Measurements from ENCODE around the gene METTL27. TPM values are rescaled to one million over a fixed set of nuclear protein-coding genes. Genes with fewer than 3 reads are reported as not detected.
A peak's percentile ranks its signal among the peaks of the same experiment; 100 is the strongest.
"Not testable (repeated sequence)": the region's sequence is repeated elsewhere in the genome, so short reads cannot be mapped to it uniquely, and the experiment has no call there.

Gene METTL27
- total and polyA plus RNA-seq, 2 experiments from 2014 or later = 10.1 to 11.0 TPM

- H3K4me3 ChIP-seq = no peak overlapping the region
- H4K20me1 ChIP-seq (replicated peaks; ENCODE audit: insufficient read depth) = no peaks in the 10 kb centered on the region
- no peaks in the 10 kb centered on the region for H3K4me1 ChIP-seq (ENCODE audit: insufficient read depth)
- H3K79me2 ChIP-seq (replicated peaks; ENCODE audit: insufficient read depth) = no peaks in the 10 kb centered on the region
- H3K27ac Mint-ChIP-seq = no peak overlapping the region
- H3K36me3 Mint-ChIP-seq (ENCODE audit: low read depth) = 0 out of 3 replicates have a peak, but pooled peaks cover 3% of the 10 kb centered on the region
- no peaks in the 10 kb centered on the region for H3K9me2 ChIP-seq (ENCODE audit: insufficient read depth)
- DNase-seq (ENCODE audit: low spot score) (no peak), ATAC-seq (no peak)
- 0 out of 2 replicates have a peak overlapping the region, but pooled peaks have one; percentile 56 for H2AFZ ChIP-seq
- no peak overlapping the region for H3K4me2 ChIP-seq
- H3K4me3 Mint-ChIP-seq = no peak overlapping the region
- no peak for TF ChIP-seq ZNF462 (CRISPR knock-in tag; IDR thresholded peaks at IDR 0.05)
- no peak for TF ChIP-seq ZNF331 (CRISPR knock-in tag; IDR thresholded peaks at IDR 0.05; ENCODE audit: low read depth)
- no peak for TF ChIP-seq CREB1 (CRISPR knock-in tag; IDR thresholded peaks at IDR 0.05; ENCODE audit: low read depth)
- TF ChIP-seq ETS1 (IDR thresholded peaks at IDR 0.05) = no peak
- TF ChIP-seq CTCF (conservative IDR thresholded peaks at IDR 0.05; ENCODE audit: low read depth in 2 of 2) = no peak
- no peak for TF ChIP-seq STAT1 (IDR thresholded peaks at IDR 0.05; ENCODE audit: unreplicated experiment)
- no peak for TF ChIP-seq NANOG (IDR thresholded peaks at IDR 0.05; ENCODE audit: borderline replicate concordance)
- H3K4me1 Mint-ChIP-seq = no peaks in the 10 kb centered on the region
- no peaks in the 10 kb centered on the region for H3K27me3 ChIP-seq (ENCODE audit: insufficient read depth)
- peaks cover 2% of the 10 kb centered on the region for H3K27me3 Mint-ChIP-seq (ENCODE audit: insufficient read depth, low read depth, poor library complexity)
- no peaks in the 10 kb centered on the region for H3F3A ChIP-seq (replicated peaks; ENCODE audit: low read depth)
- no peak overlapping the region; the same call in 1 of the 2 replicates for H3K27ac ChIP-seq (ENCODE audit: low read depth)
- H3K9me3 Mint-ChIP-seq = peaks cover 14% of the 10 kb centered on the region; the same call in 2 of the 3 replicates
- no peaks in the 10 kb centered on the region; the same call in 1 of the 2 replicates for H3K36me3 ChIP-seq (ENCODE audit: insufficient read depth)
Observed at GRCh38 chr7:73799282-73800141, 42.8 kb downstream of the METTL27 start.

- H3K36me3 Mint-ChIP-seq (ENCODE audit: low read depth); H3K27me3 ChIP-seq (ENCODE audit: insufficient read depth); H3K4me1 ChIP-seq (ENCODE audit: insufficient read depth); H3K4me1 Mint-ChIP-seq; H3K4me3 ChIP-seq; H3K9me2 ChIP-seq (ENCODE audit: insufficient read depth); H3K27me3 Mint-ChIP-seq (ENCODE audit: insufficient read depth, low read depth, poor library complexity); H2AFZ ChIP-seq; DNase-seq (ENCODE audit: low spot score); H3K27ac Mint-ChIP-seq; H3K4me3 Mint-ChIP-seq; H3K36me3 ChIP-seq (ENCODE audit: insufficient read depth); ATAC-seq; H4K20me1 ChIP-seq (replicated peaks; ENCODE audit: insufficient read depth); H3K79me2 ChIP-seq (replicated peaks; ENCODE audit: insufficient read depth); H3K4me2 ChIP-seq; H3F3A ChIP-seq (replicated peaks; ENCODE audit: low read depth); H3K27ac ChIP-seq (ENCODE audit: low read depth): not testable (repeated sequence)
- H3K9me3 Mint-ChIP-seq = peaks cover 14% of the 10 kb centered on the region; the same call in 2 of the 3 replicates
Observed at GRCh38 chr7:73797176-73797575, 45.1 kb downstream of the METTL27 start.

- not testable (repeated sequence) for H3K9me2 ChIP-seq (ENCODE audit: insufficient read depth); H2AFZ ChIP-seq; H3K27me3 Mint-ChIP-seq (ENCODE audit: insufficient read depth, low read depth, poor library complexity); H3K27ac Mint-ChIP-seq; H3K79me2 ChIP-seq (replicated peaks; ENCODE audit: insufficient read depth); H3K4me3 Mint-ChIP-seq; H3F3A ChIP-seq (replicated peaks; ENCODE audit: low read depth); H3K36me3 ChIP-seq (ENCODE audit: insufficient read depth); H3K36me3 Mint-ChIP-seq (ENCODE audit: low read depth); H3K27me3 ChIP-seq (ENCODE audit: insufficient read depth); H3K4me2 ChIP-seq; DNase-seq (ENCODE audit: low spot score); H4K20me1 ChIP-seq (replicated peaks; ENCODE audit: insufficient read depth); ATAC-seq; H3K4me3 ChIP-seq; H3K4me1 ChIP-seq (ENCODE audit: insufficient read depth); H3K4me1 Mint-ChIP-seq; H3K27ac ChIP-seq (ENCODE audit: low read depth)
- H3K9me3 Mint-ChIP-seq = peaks cover 17% of the 10 kb centered on the region; the same call in 2 of the 3 replicates
Observed at GRCh38 chr7:73796656-73797055, 45.7 kb downstream of the METTL27 start.
